Motor neuron (in vitro differentiated cells): ENCODE data around the gene SIGLEC6. TPM values are rescaled to one million over a fixed set of nuclear protein-coding genes. Genes with fewer than 3 reads are reported as not detected.
A peak's percentile ranks its signal among the peaks of the same experiment; 100 is the strongest.

Experiments used
- ATAC-seq, 8 experiments: fragments of 200-7000 bp; cut with Tn5 transposase; replicated peaks in 6 of 8; 2 replicates each; pipeline ENCODE4 v1.8.0; 2021; ENCODE audit warnings: mild to moderate bottlenecking in 8 of 8, moderate library complexity in 8 of 8
- H3K27ac ChIP-seq, 2 donors: fragments of 250-450 bp; sonication (Bioruptor Pico); 2 replicates each; pipeline ENCODE4 v1.9.0; 2021; ENCODE audit warnings: antibody characterized with exemption in 2 of 2, mild to moderate bottlenecking in 2 of 2, moderate library complexity in 1 of 2
- H3K4me1 ChIP-seq, 2 donors: fragments of 250-450 bp; sonication (Bioruptor Pico); replicated peaks in 1 of 2; 2 replicates each; pipeline ENCODE4 v1.6.1; 2021; ENCODE audit warnings: antibody characterized with exemption in 2 of 2, mild to moderate bottlenecking in 2 of 2, moderate library complexity in 1 of 2
- H3K4me3 ChIP-seq, 5 donors: fragments of 250-450 bp; sonication (Bioruptor Pico); 2 replicates each; pipeline ENCODE4 v1.9.0; 2021; ENCODE audit warnings: antibody characterized with exemption in 5 of 5, mild to moderate bottlenecking in 5 of 5, moderate library complexity in 4 of 5
- WGBS, 10 experiments: fragments of 450-650 bp; shearing (Covaris generic); methylation state at CpG; one replicate each; pipeline ENCODE4 v1.0.0; 2022; 5-methylcytosine and 5-hydroxymethylcytosine counted together
- in situ Hi-C, 9 experiments: fragments of 400-800 bp; cut with MboI; loops; one replicate each; pipeline ENCODE4 v1.15.0; 2021; ENCODE audit warnings: low sequenced_read_pairs in 9 of 9, low pct_unique_long_range_greater_than_20kb in 2 of 9; ENCODE audit not compliant: unreplicated experiment in 9 of 9
- total RNA-seq, 8 experiments: library from RNA; unstranded; fragments of 300-600 nt; gene quantifications; 2 replicates each; pipeline versions ENCODE4 v1.2.3 to v1.2.4, GENCODE V29; 2022

The SIGLEC6 gene
- total RNA-seq, 8 experiments from 2014 or later, result not detected

GRCh38 chr19:51559240-51559639, 27.8 kb upstream of the SIGLEC6 start:
- Histone ChIP-seq H3K27ac (no peak overlapping the region), H3K4me3 (no peak overlapping the region), H3K4me1 (no peaks in the 10 kb centered on the region)
- in situ Hi-C loops, result no loop called here
- 0 to 20% (median 15%) methylated on average over 1 of the region's 1 CpG; no CpG with 5 or more reads in 4 of the 10 experiments for WGBS, 10 experiments
- ATAC-seq, result no peak

- in situ Hi-C loops, result no loop called here
- WGBS, 10 experiments, result 5 to 59% (median 20%) methylated on average over 1 to 14 of the region's 20 CpGs; no CpG with 5 or more reads in 1 of the 10 experiments
- peak in 7 of 8 experiments; percentile 37 to 95 (median 78) for ATAC-seq
- no peaks in the 10 kb centered on the region for H3K4me1 ChIP-seq
- no peak overlapping the region for H3K4me3 ChIP-seq
- H3K27ac ChIP-seq, result no peak overlapping the region
These were observed 21.7 kb upstream of the SIGLEC6 start for GRCh38 chr19:51552996-51553725.

GRCh38 chr19:51552608-51552995, 21.1 kb upstream of the SIGLEC6 start:
- in situ Hi-C loops, result no loop called here
- H3K27ac ChIP-seq, result no peak overlapping the region
- H3K4me3 ChIP-seq, result no peak overlapping the region
- H3K4me1 ChIP-seq, result no peaks in the 10 kb centered on the region
- WGBS, 10 experiments, result 0 to 56% (median 10%) methylated on average over 1 of the region's 1 CpG; no CpG with 5 or more reads in 3 of the 10 experiments
- no peak for ATAC-seq

GRCh38 chr19:51551673-51552432, 20.4 kb upstream of the SIGLEC6 start:
- ATAC-seq, result no peak
- no peak overlapping the region for H3K4me3 ChIP-seq
- in situ Hi-C loops, result no loop called here
- WGBS, 10 experiments, result 0 to 33% (median 14%) methylated on average over 1 to 2 of the region's 3 CpGs; no CpG with 5 or more reads in 2 of the 10 experiments
- no peaks in the 10 kb centered on the region for H3K4me1 ChIP-seq
- H3K27ac ChIP-seq, result no peak overlapping the region

- no peak for ATAC-seq
- H3K4me1 ChIP-seq, result no peaks in the 10 kb centered on the region
- H3K4me3 ChIP-seq, result no peak overlapping the region
- WGBS, 10 experiments, result 33 to 100% (median 52%) methylated on average over 1 to 11 of the region's 20 CpGs; no CpG with 5 or more reads in 2 of the 10 experiments
- in situ Hi-C loops, result no loop called here
- H3K27ac ChIP-seq, result no peak overlapping the region
These were observed 19.6 kb upstream of the SIGLEC6 start for GRCh38 chr19:51550848-51551672.

GRCh38 chr19:51549533-51550324, 18.3 kb upstream of the SIGLEC6 start:
- WGBS, 10 experiments, result 0 to 56% (median 27%) methylated on average over 1 to 6 of the region's 8 CpGs; no CpG with 5 or more reads in 2 of the 10 experiments
- in situ Hi-C loops, result no loop called here
- Histone ChIP-seq H3K27ac (no peak overlapping the region), H3K4me1 (no peaks in the 10 kb centered on the region), H3K4me3 (no peak overlapping the region)
- ATAC-seq, result peak in 3 of 8 experiments; percentile 39 to 92 (median 91)

GRCh38 chr19:51548891-51549305, 17.4 kb upstream of the SIGLEC6 start:
- 0 to 40% (median 27%) methylated on average over 1 to 3 of the region's 4 CpGs; no CpG with 5 or more reads in 5 of the 10 experiments for WGBS, 10 experiments

GRCh38 chr19:51548213-51548651, 16.8 kb upstream of the SIGLEC6 start:
- no peak overlapping the region for H3K27ac ChIP-seq
- no peak for ATAC-seq
- no peak overlapping the region for H3K4me3 ChIP-seq
- no peaks in the 10 kb centered on the region for H3K4me1 ChIP-seq
- whole genome bisulfite sequencing, 10 experiments, result 34 to 71% (median 53%) methylated on average over 1 to 5 of the region's 5 CpGs; no CpG with 5 or more reads in 4 of the 10 experiments
- in situ Hi-C loops, result no loop called here

More at GRCh38 chr19:51548891-51549305, 17.4 kb upstream of the SIGLEC6 start:
- in situ Hi-C loops, result no loop called here
- no peak overlapping the region for H3K4me3 ChIP-seq
- no peak for ATAC-seq
- no peak overlapping the region for H3K27ac ChIP-seq
- H3K4me1 ChIP-seq, result no peaks in the 10 kb centered on the region

GRCh38 chr19:51547397-51548212, 16.1 kb upstream of the SIGLEC6 start:
- no peak overlapping the region for H3K27ac ChIP-seq
- 0 to 60% (median 27%) methylated on average over 1 to 7 of the region's 7 CpGs; no CpG with 5 or more reads in 1 of the 10 experiments for WGBS, 10 experiments
- H3K4me3 ChIP-seq, result no peak overlapping the region
- no peak for ATAC-seq
- H3K4me1 ChIP-seq, result no peaks in the 10 kb centered on the region
- in situ Hi-C loops, result no loop called here

GRCh38 chr19:51546650-51547396, 15.4 kb upstream of the SIGLEC6 start:
- WGBS, 10 experiments, result 30 to 69% (median 55%) methylated on average over 1 to 10 of the region's 10 CpGs; no CpG with 5 or more reads in 1 of the 10 experiments
- H3K4me3 ChIP-seq, result no peak overlapping the region
- in situ Hi-C loops, result no loop called here
- ATAC-seq, result no peak
- H3K4me1 ChIP-seq, result no peaks in the 10 kb centered on the region
- H3K27ac ChIP-seq, result no peak overlapping the region

GRCh38 chr19:51546107-51546649, 14.7 kb upstream of the SIGLEC6 start:
- H3K4me1 ChIP-seq, result no peaks in the 10 kb centered on the region
- no peak overlapping the region for H3K27ac ChIP-seq
- ATAC-seq, result no peak
- in situ Hi-C loops, result no loop called here
- 0 to 42% (median 17%) methylated on average over 1 to 3 of the region's 5 CpGs; no CpG with 5 or more reads in 3 of the 10 experiments for WGBS, 10 experiments
- H3K4me3 ChIP-seq, result no peak overlapping the region
